Keratinocyte (primary cell): ENCODE results near the gene CSMD2. TPM values are rescaled to one million over a fixed set of nuclear protein-coding genes. Genes with fewer than 3 reads are reported as not detected.

Experiments used
- DNase-seq: peaks from one replicate; pipeline ENCODE4 v3.0.0-alpha.2; 2011; ENCODE audit warnings: low read depth, missing footprints, low spot score
- FAIRE-seq: peaks from 2 replicates; lab custom pipeline; 2011; peaks lifted over from hg19 to GRCh38; lab: Jason Lieb, UNC
- H2AFZ ChIP-seq: 2 replicates; pipeline ENCODE4 v1.6.0; 2012; ENCODE audit warnings: low read length, control low read depth, inconsistent platforms; ENCODE audit not compliant: control insufficient read depth
- H3K27ac ChIP-seq: 2 replicates; pipeline ENCODE4 v1.5.1; 2011; ENCODE audit warnings: low read length; ENCODE audit not compliant: control insufficient read depth, insufficient read depth
- H3K27me3 ChIP-seq: 3 replicates; pipeline ENCODE4 v1.6.0; 2011; ENCODE audit warnings: low read length; ENCODE audit not compliant: control insufficient read depth, insufficient read depth; ENCODE audit errors: extremely low read depth
- H3K36me3 ChIP-seq, 2 experiments: 2 replicates in 1 of 2; 3 replicates in 1 of 2; pipeline ENCODE4 v1.5.1; 2011; ENCODE audit warnings: low read length in 2 of 2, mild to moderate bottlenecking in 1 of 2; ENCODE audit not compliant: control insufficient read depth in 2 of 2, insufficient read depth in 2 of 2; ENCODE audit errors: extremely low read depth in 1 of 2
- H3K4me1 ChIP-seq: 3 replicates; pipeline ENCODE4 v1.5.1; 2011; ENCODE audit warnings: low read length; ENCODE audit not compliant: control insufficient read depth, insufficient read depth; ENCODE audit errors: extremely low read depth
- H3K4me2 ChIP-seq: 3 replicates; pipeline ENCODE4 v1.6.0; 2011; ENCODE audit warnings: low read depth, low read length; ENCODE audit not compliant: control insufficient read depth, insufficient read depth; ENCODE audit errors: extremely low read depth
- H3K4me3 ChIP-seq, 3 experiments: fragments of 200-600 bp in 1 of 3; sonication (generic) in 1 of 3; 2 replicates in 2 of 3; 3 replicates in 1 of 3; pipeline ENCODE4 v1.5.1; 2011 to 2016; ENCODE audit warnings: low read length in 3 of 3, mild to moderate bottlenecking in 3 of 3, control low read depth in 2 of 3, inconsistent platforms in 1 of 3, low read depth in 1 of 3, mixed read lengths in 1 of 3, mixed run types in 1 of 3, moderate library complexity in 1 of 3; ENCODE audit not compliant: control insufficient read depth in 2 of 3, insufficient read depth in 2 of 3; ENCODE audit errors: extremely low read depth in 1 of 3
- H3K79me2 ChIP-seq: 2 replicates; pipeline ENCODE4 v1.6.0; 2012; ENCODE audit warnings: low read length; ENCODE audit not compliant: control insufficient read depth, insufficient read depth
- H3K9ac ChIP-seq: 3 replicates; pipeline ENCODE4 v1.6.0; 2011; ENCODE audit warnings: low read length; ENCODE audit not compliant: control insufficient read depth, insufficient read depth; ENCODE audit errors: extremely low read depth
- H3K9me1 ChIP-seq: 3 replicates; pipeline ENCODE4 v1.6.0; 2011; ENCODE audit warnings: low read length; ENCODE audit not compliant: control insufficient read depth, insufficient read depth; ENCODE audit errors: extremely low read depth
- H3K9me3 ChIP-seq: 2 replicates; pipeline ENCODE4 v1.5.1; 2012; ENCODE audit warnings: low read depth, low read length; ENCODE audit not compliant: control insufficient read depth
- H4K20me1 ChIP-seq: 3 replicates; pipeline ENCODE4 v1.6.0; 2011; ENCODE audit warnings: low read length; ENCODE audit not compliant: control insufficient read depth, insufficient read depth; ENCODE audit errors: extremely low read depth
- EZH2 ChIP-seq: IDR thresholded peaks from one replicate; pipeline ENCODE4 v1.6.1; 2012; ENCODE audit warnings: inconsistent platforms, mild to moderate bottlenecking, low read length, moderate library complexity
- dilution Hi-C: fragments of 300-500 bp; cut with MboI; formaldehyde crosslinking; loops from one replicate; pipeline ENCODE4 v1.7.0; 2020; ENCODE audit warnings: low sequenced_read_pairs; ENCODE audit not compliant: extremely low pct_ligation_motif_present
- polyA plus RNA-seq, 5 experiments: library from polyadenylated mRNA; depleted of rRNA in 3 of 5; stranded (reverse) in 3 of 5; stranded (forward) in 1 of 5; unstranded in 1 of 5; fragments of >200 nt; gene quantifications; 1 replicate in 1 of 5; 2 replicates in 3 of 5; 3 replicates in 1 of 5; pipeline versions ENCODE4 v1.2.1 to v1.2.3, GENCODE V29; 2011 to 2012; ENCODE audit warnings: missing spikeins in 2 of 5, low read depth in 1 of 5, low replicate concordance in 1 of 5
- TF ChIP-seq, protein P1 (sequence below), 3 experiments: IDR thresholded peaks in 1 of 3; conservative IDR thresholded peaks in 1 of 3; optimal IDR thresholded peaks in 1 of 3; 2 replicates in 2 of 3; 3 replicates in 1 of 3; pipeline versions ENCODE3 to v1.5.1; 2011; ENCODE audit warnings: low read length in 3 of 3, mild to moderate bottlenecking in 3 of 3, moderate library complexity in 2 of 3, control low read depth in 1 of 3, inconsistent platforms in 1 of 3; ENCODE audit not compliant: insufficient read depth in 2 of 3; ENCODE audit errors: extremely low read depth in 1 of 3

CSMD2 gene
- polyA plus RNA-seq, 1 donor (not counting 4 experiments of a cell fraction or from before 2014, with no cell fraction given) = 2.0 TPM

DNA sequence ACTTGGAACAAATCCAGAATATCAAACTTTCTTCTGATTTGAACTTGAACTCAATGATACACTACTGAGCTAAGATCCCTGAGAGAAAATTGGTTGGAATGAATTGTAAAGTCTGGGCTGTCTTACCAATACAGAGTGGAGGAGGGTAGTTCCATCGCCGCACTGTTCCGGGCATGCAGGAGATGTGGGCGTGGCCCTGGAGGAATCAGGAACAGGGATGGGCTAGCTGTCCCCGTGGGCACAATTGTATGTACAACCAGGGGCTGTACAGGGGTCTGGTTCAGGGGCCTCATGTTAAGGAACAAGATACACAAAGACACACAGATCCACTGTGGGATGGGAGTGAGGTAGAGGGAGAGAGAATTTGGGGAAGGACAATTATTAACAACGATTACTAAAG lies 548.2 kb downstream of the CSMD2 start:
- dilution Hi-C loops = no loop called here
- FAIRE-seq (no peak), DNase-seq (no peak)
- TF ChIP-seq, protein P1, sequence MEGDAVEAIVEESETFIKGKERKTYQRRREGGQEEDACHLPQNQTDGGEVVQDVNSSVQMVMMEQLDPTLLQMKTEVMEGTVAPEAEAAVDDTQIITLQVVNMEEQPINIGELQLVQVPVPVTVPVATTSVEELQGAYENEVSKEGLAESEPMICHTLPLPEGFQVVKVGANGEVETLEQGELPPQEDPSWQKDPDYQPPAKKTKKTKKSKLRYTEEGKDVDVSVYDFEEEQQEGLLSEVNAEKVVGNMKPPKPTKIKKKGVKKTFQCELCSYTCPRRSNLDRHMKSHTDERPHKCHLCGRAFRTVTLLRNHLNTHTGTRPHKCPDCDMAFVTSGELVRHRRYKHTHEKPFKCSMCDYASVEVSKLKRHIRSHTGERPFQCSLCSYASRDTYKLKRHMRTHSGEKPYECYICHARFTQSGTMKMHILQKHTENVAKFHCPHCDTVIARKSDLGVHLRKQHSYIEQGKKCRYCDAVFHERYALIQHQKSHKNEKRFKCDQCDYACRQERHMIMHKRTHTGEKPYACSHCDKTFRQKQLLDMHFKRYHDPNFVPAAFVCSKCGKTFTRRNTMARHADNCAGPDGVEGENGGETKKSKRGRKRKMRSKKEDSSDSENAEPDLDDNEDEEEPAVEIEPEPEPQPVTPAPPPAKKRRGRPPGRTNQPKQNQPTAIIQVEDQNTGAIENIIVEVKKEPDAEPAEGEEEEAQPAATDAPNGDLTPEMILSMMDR (optimal IDR thresholded peaks at IDR 0.05 in 1 of 3, IDR thresholded peaks at IDR 0.05 in 1 of 3, conservative IDR thresholded peaks at IDR 0.05 in 1 of 3; ENCODE audit: extremely low read depth in 1 of 3, insufficient read depth in 2 of 3, low read length in 3 of 3) = no peak
- no peak for TF ChIP-seq EZH2
- peaks cover 5% of the 10 kb centered on the region for H3K27me3 ChIP-seq
- no peaks in the 10 kb centered on the region for H4K20me1 ChIP-seq
- no peak overlapping the region for H3K27ac ChIP-seq
- no peak overlapping the region for H3K4me3 ChIP-seq
- no peak overlapping the region for H2AFZ ChIP-seq
- H3K79me2 ChIP-seq = no peaks in the 10 kb centered on the region
- H3K9me3 ChIP-seq = no peaks in the 10 kb centered on the region
- no peaks in the 10 kb centered on the region for H3K4me1 ChIP-seq
- no peaks in the 10 kb centered on the region for H3K36me3 ChIP-seq
- no peaks in the 10 kb centered on the region for H3K9me1 ChIP-seq
- no peak overlapping the region for H3K9ac ChIP-seq
- H3K4me2 ChIP-seq = no peak overlapping the region

GRCh38 chr1:33615546-33615945 lies 549.5 kb downstream of the CSMD2 start:
- no peaks in the 10 kb centered on the region for H4K20me1 ChIP-seq
- TF ChIP-seq, protein P1 (optimal IDR thresholded peaks at IDR 0.05 in 1 of 3, IDR thresholded peaks at IDR 0.05 in 1 of 3, conservative IDR thresholded peaks at IDR 0.05 in 1 of 3; ENCODE audit: extremely low read depth in 1 of 3, insufficient read depth in 2 of 3, low read length in 3 of 3) = no peak
- TF ChIP-seq EZH2 = no peak
- H3K36me3 ChIP-seq = no peaks in the 10 kb centered on the region
- no peaks in the 10 kb centered on the region for H3K9me1 ChIP-seq
- no peak overlapping the region for H3K4me2 ChIP-seq
- DNase-seq = no peak
- no peaks in the 10 kb centered on the region for H3K9me3 ChIP-seq
- H3K4me3 ChIP-seq = no peak overlapping the region
- H3K79me2 ChIP-seq = no peaks in the 10 kb centered on the region
- H3K27me3 ChIP-seq = peaks cover 5% of the 10 kb centered on the region
- no peaks in the 10 kb centered on the region for H3K4me1 ChIP-seq
- dilution Hi-C loops = no loop called here
- FAIRE-seq = no peak
- no peak overlapping the region for H3K27ac ChIP-seq
- no peak overlapping the region for H3K9ac ChIP-seq
- H2AFZ ChIP-seq = no peak overlapping the region
